G401 (cell line): ENCODE measurements around the gene ZSCAN5B. TPM values are rescaled to one million over a fixed set of nuclear protein-coding genes. Genes with fewer than 3 reads are reported as not detected.
"Not testable (repeated sequence)": the region's sequence is repeated elsewhere in the genome, so short reads cannot be mapped to it uniquely, and the experiment has no call there.

Experiments
- DNase-seq: peaks from one replicate; pipeline ENCODE4 v3.0.0-alpha.2; 2015; ENCODE audit warnings: low spot score
- in situ Hi-C: cut with HindIII; loops from 2 replicates; pipeline ENCODE4 v1.10.0; 2016; ENCODE audit warnings: low sequenced_read_pairs, mixed read lengths
- total RNA-seq: library from RNA; depleted of rRNA; stranded (reverse); fragments of >200 nt; shearing (Covaris generic); gene quantifications from 2 replicates; pipeline ENCODE4 v1.2.3, GENCODE V29; 2014

ZSCAN5B gene
- total RNA-seq, 1 experiment from 2014 or later, result not detected

GRCh38 chr19:56177564-56178243, 19.9 kb downstream of the ZSCAN5B start:
- no peak for DNase-seq
- in situ Hi-C loops, result no loop called here

GRCh38 chr19:56176881-56177280, 20.7 kb downstream of the ZSCAN5B start:
- in situ Hi-C loops, result no loop called here
- no peak for DNase-seq

GRCh38 chr19:56176310-56176709, 21.3 kb downstream of the ZSCAN5B start:
- in situ Hi-C loops, DNase-seq: not testable (repeated sequence)

GRCh38 chr19:56175861-56176307, 21.7 kb downstream of the ZSCAN5B start, which contains the start of gene GALP:
TSS of gene GALP (plus strand) at chr19:56176008. CDS start at chr19:56177109, 1,101 bp downstream.
- DNase-seq, in situ Hi-C loops: not testable (repeated sequence)

GRCh38 chr19:56174550-56174949, 23.0 kb downstream of the ZSCAN5B start:
- DNase-seq, result no peak
- in situ Hi-C loops, result no loop called here

GRCh38 chr19:56174086-56174485, 23.5 kb downstream of the ZSCAN5B start:
- DNase-seq, result no peak
- in situ Hi-C loops, result no loop called here

- no peak for DNase-seq
- in situ Hi-C loops, result no loop called here
These were observed 27.3 kb downstream of the ZSCAN5B start for GRCh38 chr19:56170261-56170660.

- in situ Hi-C loops, result no loop called here
- DNase-seq, result no peak
These were observed 30.5 kb downstream of the ZSCAN5B start for GRCh38 chr19:56167064-56167578.

- DNase-seq, result no peak
- in situ Hi-C loops, result no loop called here
These were observed 34.5 kb downstream of the ZSCAN5B start for GRCh38 chr19:56163097-56163496.

- in situ Hi-C loops, result no loop called here
- DNase-seq, result no peak
These were observed 35.3 kb downstream of the ZSCAN5B start for GRCh38 chr19:56162258-56162657.

- in situ Hi-C loops, result no loop called here
- DNase-seq, result no peak
These were observed 36.0 kb downstream of the ZSCAN5B start for GRCh38 chr19:56161534-56161933.

GRCh38 chr19:56159622-56160271, 37.8 kb downstream of the ZSCAN5B start:
- DNase-seq, result no peak
- in situ Hi-C loops, result no loop called here

- DNase-seq, result no peak
- in situ Hi-C loops, result no loop called here
These were observed 38.5 kb downstream of the ZSCAN5B start for GRCh38 chr19:56159009-56159559.

GRCh38 chr19:56158170-56158757, 39.3 kb downstream of the ZSCAN5B start:
- no peak for DNase-seq
- in situ Hi-C loops, result no loop called here

GRCh38 chr19:56156768-56157167, 40.8 kb downstream of the ZSCAN5B start:
- in situ Hi-C loops, result no loop called here
- DNase-seq, result no peak

- no peak for DNase-seq
- in situ Hi-C loops, result no loop called here
These were observed 42.4 kb downstream of the ZSCAN5B start for GRCh38 chr19:56155124-56155687.

GRCh38 chr19:56153507-56153906, 44.1 kb downstream of the ZSCAN5B start:
- in situ Hi-C loops, result no loop called here

GRCh38 chr19:56152644-56153043, 44.9 kb downstream of the ZSCAN5B start:
- in situ Hi-C loops, result no loop called here
- DNase-seq, result no peak

More at GRCh38 chr19:56153507-56153906, 44.1 kb downstream of the ZSCAN5B start:
- DNase-seq, result no peak

GRCh38 chr19:56150358-56150757, 47.2 kb downstream of the ZSCAN5B start:
- DNase-seq, result no peak
- in situ Hi-C loops, result no loop called here
